ENCODE data around the gene PRKCB. TPM values are rescaled to one million over a fixed set of nuclear protein-coding genes. Genes with fewer than 3 reads are reported as not detected.

PRKCB gene
- total RNA-seq, 2 experiments from 2014 or later: 21.0 to 51.6 TPM

DNA sequence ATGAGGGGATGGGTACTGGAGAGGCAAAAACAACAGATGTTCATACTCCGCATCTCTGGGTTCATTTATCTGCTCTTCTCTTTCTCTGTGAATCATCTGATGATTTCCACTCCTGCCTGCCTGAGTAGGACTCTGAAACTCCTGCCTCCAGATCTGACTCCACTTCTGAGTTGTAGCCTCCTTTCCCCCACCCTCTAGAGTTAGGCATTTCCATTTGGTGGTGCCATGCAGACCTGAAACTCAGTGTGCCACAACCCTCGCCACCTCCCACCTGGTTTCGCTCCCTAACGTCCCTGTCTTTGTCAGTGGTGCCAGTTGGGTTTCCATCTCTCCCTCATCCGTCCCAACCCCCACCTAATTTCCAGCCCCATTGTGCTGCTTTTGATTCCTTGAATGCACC lies 126.2 kb downstream of the PRKCB start:
- DNase-seq (ENCODE audit: low spot score): no peak
- TF ChIP-seq, protein P1, sequence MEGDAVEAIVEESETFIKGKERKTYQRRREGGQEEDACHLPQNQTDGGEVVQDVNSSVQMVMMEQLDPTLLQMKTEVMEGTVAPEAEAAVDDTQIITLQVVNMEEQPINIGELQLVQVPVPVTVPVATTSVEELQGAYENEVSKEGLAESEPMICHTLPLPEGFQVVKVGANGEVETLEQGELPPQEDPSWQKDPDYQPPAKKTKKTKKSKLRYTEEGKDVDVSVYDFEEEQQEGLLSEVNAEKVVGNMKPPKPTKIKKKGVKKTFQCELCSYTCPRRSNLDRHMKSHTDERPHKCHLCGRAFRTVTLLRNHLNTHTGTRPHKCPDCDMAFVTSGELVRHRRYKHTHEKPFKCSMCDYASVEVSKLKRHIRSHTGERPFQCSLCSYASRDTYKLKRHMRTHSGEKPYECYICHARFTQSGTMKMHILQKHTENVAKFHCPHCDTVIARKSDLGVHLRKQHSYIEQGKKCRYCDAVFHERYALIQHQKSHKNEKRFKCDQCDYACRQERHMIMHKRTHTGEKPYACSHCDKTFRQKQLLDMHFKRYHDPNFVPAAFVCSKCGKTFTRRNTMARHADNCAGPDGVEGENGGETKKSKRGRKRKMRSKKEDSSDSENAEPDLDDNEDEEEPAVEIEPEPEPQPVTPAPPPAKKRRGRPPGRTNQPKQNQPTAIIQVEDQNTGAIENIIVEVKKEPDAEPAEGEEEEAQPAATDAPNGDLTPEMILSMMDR (conservative IDR thresholded peaks at IDR 0.05; ENCODE audit: low read length): no peak
- no peak for TF ChIP-seq EZH2phosphoT487 (IDR thresholded peaks at IDR 0.05; ENCODE audit: borderline replicate concordance, low read depth, low read length)
- Histone ChIP-seq H3K79me2 (ENCODE audit: insufficient read depth, low read depth, low read length) (no peaks in the 10 kb centered on the region), H3K27ac (ENCODE audit: low read depth, low read length, poor library complexity, severe bottlenecking) (no peak overlapping the region), H3K4me1 (ENCODE audit: insufficient read depth, low read length, poor library complexity, severe bottlenecking) (peaks cover 23% of the 10 kb centered on the region), H3K9me3 (ENCODE audit: low read length) (no peaks in the 10 kb centered on the region), H3K9me2 (ENCODE audit: insufficient read depth, low read length) (no peaks in the 10 kb centered on the region), H2AFZ (ENCODE audit: low read length) (no peak overlapping the region), H3K4me3 (ENCODE audit: low read depth, low read length, poor library complexity, severe bottlenecking) (no peak overlapping the region), H3K36me3 (ENCODE audit: insufficient read depth, low read length) (no peaks in the 10 kb centered on the region), H4K20me1 (ENCODE audit: insufficient read depth, low read length) (no peaks in the 10 kb centered on the region), H3K4me2 (ENCODE audit: low read length) (no peak overlapping the region)
- intact Hi-C loops (cut with micrococcal nuclease; ENCODE audit: unreplicated experiment): no loop called here
- POLR2A ChIA-PET: no interaction called here
- no TSS peak for BruUV-seq (replicated peaks)
- CTCF ChIA-PET (ENCODE audit: unreplicated experiment): no interaction called here

DNA sequence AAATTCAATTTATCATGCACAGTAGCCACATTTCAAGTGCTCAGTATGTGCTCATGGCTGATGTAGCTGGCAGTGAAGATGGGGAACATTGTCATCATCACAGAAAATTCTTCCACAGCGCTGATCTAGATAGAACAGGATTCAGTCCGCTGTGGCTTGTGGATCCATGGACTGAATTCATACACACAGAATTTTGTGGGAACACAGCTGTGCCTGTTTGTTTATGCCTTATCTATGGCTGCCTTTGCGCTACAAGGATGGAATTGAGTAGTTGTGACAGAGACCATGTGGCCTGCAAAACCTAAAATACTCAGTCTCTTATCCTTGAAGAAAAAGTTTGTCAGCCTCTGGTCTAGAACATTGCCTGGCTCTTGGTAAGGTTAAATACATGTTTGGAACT lies 128.4 kb downstream of the PRKCB start:
- H3K4me2 ChIP-seq (ENCODE audit: low read length): no peak overlapping the region
- no peak overlapping the region for H3K4me3 ChIP-seq (ENCODE audit: low read depth, low read length, poor library complexity, severe bottlenecking)
- H3K9me2 ChIP-seq (ENCODE audit: insufficient read depth, low read length): no peaks in the 10 kb centered on the region
- H3K27ac ChIP-seq (ENCODE audit: low read depth, low read length, poor library complexity, severe bottlenecking): no peak overlapping the region
- peaks cover 14% of the 10 kb centered on the region for H3K4me1 ChIP-seq (ENCODE audit: insufficient read depth, low read length, poor library complexity, severe bottlenecking)
- H3K79me2 ChIP-seq (ENCODE audit: insufficient read depth, low read depth, low read length): no peaks in the 10 kb centered on the region
- CTCF ChIA-PET (ENCODE audit: unreplicated experiment): no interaction called here
- H3K9me3 ChIP-seq (ENCODE audit: low read length): no peaks in the 10 kb centered on the region
- H2AFZ ChIP-seq (ENCODE audit: low read length): no peak overlapping the region
- H3K36me3 ChIP-seq (ENCODE audit: insufficient read depth, low read length): no peaks in the 10 kb centered on the region
- intact Hi-C loops (cut with micrococcal nuclease; ENCODE audit: unreplicated experiment): no loop called here
- POLR2A ChIA-PET: no interaction called here
- no peaks in the 10 kb centered on the region for H4K20me1 ChIP-seq (ENCODE audit: insufficient read depth, low read length)
- BruUV-seq (replicated peaks): no TSS peak
- TF ChIP-seq, protein P1 (conservative IDR thresholded peaks at IDR 0.05; ENCODE audit: low read length): no peak
- TF ChIP-seq EZH2phosphoT487 (IDR thresholded peaks at IDR 0.05; ENCODE audit: borderline replicate concordance, low read depth, low read length): no peak
- no peak for DNase-seq (ENCODE audit: low spot score)

DNA sequence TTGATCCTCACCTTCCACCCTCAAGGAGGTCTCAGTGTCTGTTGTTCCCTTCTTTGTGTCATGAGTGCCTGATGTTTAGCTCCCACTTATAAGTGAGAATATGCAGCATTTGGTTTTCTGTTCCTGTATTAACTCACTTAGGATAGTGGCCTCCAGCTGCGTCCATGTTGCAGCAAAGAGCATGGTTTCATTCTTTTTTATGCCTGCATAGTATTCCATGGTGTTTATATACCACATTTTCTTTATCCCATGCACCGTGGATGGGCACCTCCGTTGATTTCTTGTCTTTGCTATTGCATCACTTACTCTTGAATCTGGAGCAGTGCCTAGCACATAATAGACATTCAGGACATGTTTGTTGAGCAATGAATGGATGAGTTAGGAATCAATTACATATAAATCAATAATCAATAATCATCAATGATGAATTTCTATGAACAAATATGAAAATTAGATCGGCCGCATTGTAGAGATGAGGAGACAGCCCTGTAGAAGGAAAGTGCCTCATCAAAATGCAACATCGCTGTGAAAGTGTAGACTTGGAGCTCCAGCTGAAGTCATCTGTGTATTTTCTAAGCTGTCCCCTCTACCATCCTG lies 129.5 kb downstream of the PRKCB start:
- POLR2A ChIA-PET: interaction anchor here (1.5 kb wide), 1 partner anchor 16 kb away, joined by 3 read pairs; no protein-coding TSS in a partner anchor
- no peak for DNase-seq (ENCODE audit: low spot score)
- no peak overlapping the region for H2AFZ ChIP-seq (ENCODE audit: low read length)
- no peak overlapping the region for H3K4me3 ChIP-seq (ENCODE audit: low read depth, low read length, poor library complexity, severe bottlenecking)
- CTCF ChIA-PET (ENCODE audit: unreplicated experiment): no interaction called here
- no TSS peak for BruUV-seq (replicated peaks)
- H3K9me2 ChIP-seq (ENCODE audit: insufficient read depth, low read length): no peaks in the 10 kb centered on the region
- peaks cover 3% of the 10 kb centered on the region for H3K4me1 ChIP-seq (ENCODE audit: insufficient read depth, low read length, poor library complexity, severe bottlenecking)
- no peaks in the 10 kb centered on the region for H3K9me3 ChIP-seq (ENCODE audit: low read length)
- H3K79me2 ChIP-seq (ENCODE audit: insufficient read depth, low read depth, low read length): no peaks in the 10 kb centered on the region
- H3K36me3 ChIP-seq (ENCODE audit: insufficient read depth, low read length): no peaks in the 10 kb centered on the region
- H4K20me1 ChIP-seq (ENCODE audit: insufficient read depth, low read length): no peaks in the 10 kb centered on the region
- no peak overlapping the region for H3K4me2 ChIP-seq (ENCODE audit: low read length)
- intact Hi-C loops (cut with micrococcal nuclease; ENCODE audit: unreplicated experiment): no loop called here
- no peak overlapping the region for H3K27ac ChIP-seq (ENCODE audit: low read depth, low read length, poor library complexity, severe bottlenecking)
- no peak for TF ChIP-seq EZH2phosphoT487 (IDR thresholded peaks at IDR 0.05; ENCODE audit: borderline replicate concordance, low read depth, low read length)
- TF ChIP-seq, protein P1 (conservative IDR thresholded peaks at IDR 0.05; ENCODE audit: low read length): no peak

Data from OCI-LY7 (cell line).